HG03066 (cell line): ENCODE measurements around the gene SPOCK2.
A peak's percentile ranks its signal among the peaks of the same experiment; 100 is the strongest.
"Not testable (repeated sequence)": the region's sequence is repeated elsewhere in the genome, so short reads cannot be mapped to it uniquely, and the experiment has no call there.

ENCODE experiments used
- ATAC-seq: cut with Tn5 transposase; IDR thresholded peaks from one replicate; pipeline ENCODE4 v1.9.1; 2021; ENCODE audit warnings: low read depth; ENCODE audit not compliant: unreplicated experiment

SPOCK2 gene, protein sequence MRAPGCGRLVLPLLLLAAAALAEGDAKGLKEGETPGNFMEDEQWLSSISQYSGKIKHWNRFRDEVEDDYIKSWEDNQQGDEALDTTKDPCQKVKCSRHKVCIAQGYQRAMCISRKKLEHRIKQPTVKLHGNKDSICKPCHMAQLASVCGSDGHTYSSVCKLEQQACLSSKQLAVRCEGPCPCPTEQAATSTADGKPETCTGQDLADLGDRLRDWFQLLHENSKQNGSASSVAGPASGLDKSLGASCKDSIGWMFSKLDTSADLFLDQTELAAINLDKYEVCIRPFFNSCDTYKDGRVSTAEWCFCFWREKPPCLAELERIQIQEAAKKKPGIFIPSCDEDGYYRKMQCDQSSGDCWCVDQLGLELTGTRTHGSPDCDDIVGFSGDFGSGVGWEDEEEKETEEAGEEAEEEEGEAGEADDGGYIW

DNA sequence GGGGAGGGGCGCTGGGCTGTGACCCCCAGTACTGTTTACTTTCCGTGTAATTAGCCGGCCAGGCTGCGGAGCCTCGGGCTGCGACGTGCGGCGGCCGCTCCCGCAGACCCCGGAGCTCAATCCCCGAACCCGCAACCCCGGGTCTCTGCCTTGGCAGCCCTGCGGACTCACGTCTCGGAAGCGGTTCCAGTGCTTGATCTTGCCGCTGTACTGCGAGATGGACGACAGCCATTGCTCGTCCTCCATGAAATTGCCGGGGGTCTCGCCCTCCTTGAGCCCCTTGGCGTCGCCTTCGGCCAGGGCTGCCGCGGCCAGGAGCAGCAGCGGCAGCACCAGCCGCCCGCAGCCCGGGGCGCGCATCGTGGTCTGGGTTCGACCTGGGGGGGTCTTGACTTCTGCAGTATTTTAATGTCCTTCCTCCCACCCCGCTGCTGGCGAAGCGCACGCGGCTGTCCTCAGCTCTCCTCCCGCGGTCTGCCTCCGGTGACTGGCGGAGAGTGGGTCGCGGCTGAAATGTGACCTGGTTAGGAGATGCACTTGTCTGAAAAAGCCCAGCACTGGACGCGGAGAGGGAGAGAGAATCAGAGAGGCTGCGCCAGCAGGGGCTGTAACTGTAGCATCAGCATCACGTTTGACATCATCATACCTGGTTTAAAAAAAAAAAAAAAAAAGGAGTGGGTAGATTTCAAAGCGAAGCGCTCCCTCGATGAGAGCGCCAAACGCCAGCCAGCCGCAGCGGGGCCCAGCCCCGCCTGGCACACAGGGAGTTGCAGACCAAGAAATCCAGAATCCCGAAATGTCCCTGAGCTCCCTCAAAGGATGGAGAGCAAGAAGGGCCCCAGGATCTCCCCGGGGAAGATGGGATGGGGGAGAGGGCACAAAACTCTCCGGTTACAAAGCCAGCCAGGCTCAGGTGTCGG is at the start of gene SPOCK2:
Gene SPOCK2, minus strand, starts transcription at position 583 of the 920 bp plus-strand sequence. Its CDS starts 223 bp downstream, at position 360.
- ATAC-seq = no peak

DNA sequence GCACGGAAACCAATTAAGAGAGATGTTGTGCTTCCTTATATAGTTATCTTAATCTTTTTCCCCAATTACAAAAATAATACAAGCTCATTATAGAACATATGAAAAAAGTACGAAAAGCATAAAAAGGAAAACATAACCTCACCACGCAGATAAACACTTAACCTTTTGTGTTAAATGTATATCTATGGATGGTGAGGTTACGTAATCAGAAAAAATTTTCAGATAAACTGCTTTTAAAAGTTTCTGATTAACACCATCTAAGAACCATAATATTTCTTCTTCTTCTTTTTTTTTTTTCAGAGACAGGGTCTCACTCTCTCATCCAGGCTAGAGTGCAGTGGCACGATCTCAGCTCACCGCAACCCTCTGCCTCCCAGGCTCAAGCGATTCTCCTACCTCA is 49.2 kb upstream of the SPOCK2 start:
- no peak for ATAC-seq

DNA sequence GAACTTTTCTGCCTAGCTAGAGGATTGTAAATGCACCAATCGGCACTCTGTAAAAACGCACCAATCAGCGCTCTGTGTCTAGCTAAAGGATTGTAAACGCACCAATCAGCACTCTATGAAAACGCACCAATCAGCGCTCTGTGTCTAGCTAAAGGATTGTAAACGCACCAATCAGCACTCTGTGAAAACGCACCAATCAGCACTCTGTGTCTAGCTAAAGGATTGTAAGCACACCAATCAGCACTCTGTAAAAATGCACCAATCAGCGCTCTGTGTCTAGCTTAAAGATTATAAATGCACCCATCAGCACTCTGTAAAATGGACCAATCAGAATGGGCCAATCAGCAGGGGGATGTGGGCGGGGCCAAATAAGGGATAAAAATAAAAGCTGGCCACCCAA is 47.9 kb upstream of the SPOCK2 start:
- ATAC-seq = not testable (repeated sequence)

DNA sequence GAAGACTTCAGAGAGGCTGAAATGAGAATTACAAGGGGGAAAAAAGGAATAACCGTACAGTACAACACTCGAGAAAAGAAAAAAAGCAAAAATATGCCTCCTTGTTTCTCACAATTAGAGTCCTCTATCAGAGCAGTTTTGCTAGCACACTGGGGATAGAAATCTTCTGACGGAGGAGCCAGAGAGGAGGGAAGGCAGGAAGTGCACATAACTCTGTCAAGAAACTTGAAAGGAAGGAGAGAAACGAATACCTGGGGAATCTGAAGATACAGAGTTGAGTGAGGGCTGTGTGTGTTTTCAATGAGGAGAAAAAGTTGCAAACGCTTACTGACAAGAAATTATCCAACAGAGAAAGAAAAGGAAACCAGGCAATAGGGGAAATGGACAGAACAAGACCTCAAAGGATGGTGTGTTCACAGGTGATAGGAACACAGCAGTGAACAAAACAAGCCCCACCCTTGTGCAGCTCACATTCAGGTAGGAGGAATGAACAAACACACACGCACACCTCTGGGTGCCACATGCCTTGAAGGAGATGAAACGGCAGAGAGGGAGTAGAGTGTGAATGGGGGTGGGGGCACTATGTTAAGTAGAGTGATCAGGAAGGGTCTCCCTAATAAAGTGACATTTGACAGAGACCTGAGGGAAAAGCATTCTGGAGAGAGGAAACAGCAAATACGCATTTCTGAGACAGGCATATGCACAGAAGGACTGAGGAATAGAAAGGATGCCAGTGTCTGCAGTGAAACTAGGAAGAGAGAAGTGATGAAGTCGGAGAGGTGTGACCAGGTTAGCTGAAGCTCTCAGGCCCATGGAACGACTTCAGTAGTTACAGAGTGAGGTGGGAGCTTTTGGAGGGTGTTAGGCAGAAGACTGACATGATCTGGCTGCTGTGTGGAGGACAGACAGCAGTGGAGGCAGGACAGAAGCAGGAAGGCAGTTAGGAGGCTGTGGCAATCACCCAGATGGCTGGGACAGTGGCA is 46.7 kb upstream of the SPOCK2 start:
- no peak for ATAC-seq

DNA sequence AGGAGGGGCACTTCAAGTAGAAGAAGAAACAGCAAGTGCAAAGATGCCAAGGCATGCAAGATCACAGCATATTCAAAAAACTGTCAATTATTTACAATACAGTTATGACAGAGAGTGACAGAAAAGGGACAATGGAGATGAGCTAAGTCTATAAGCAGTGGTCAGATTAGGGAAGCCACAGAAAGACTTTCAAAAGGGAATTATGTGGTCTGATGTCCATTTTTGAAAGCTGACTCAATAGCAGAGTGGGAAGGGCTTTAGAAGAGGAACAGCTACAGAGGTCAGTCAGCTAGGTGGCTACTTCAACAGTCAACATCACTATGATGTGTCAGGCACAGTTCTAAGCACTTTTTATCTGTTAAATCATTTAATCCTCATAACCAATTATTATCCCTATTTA is 45.2 kb upstream of the SPOCK2 start:
- ATAC-seq = peak; percentile 87

DNA sequence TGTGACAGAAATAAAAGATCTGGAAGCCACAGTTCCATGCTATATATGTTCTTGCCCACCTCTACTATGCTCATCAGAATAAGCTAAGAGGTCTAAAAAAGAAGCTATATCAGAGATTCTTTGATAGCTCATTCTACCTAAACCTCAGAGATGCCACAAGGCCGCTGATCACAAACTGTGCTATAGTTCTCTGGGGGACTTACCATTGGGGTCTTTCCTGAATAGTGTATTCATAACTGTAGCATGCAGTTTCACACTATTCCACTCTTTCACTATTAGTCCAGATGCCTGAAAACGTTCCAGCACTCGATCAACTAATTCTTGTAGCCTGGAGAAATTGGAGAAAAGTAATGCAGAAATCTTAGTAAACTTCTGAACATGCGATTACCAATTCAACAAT is 44.5 kb upstream of the SPOCK2 start:
- no peak for ATAC-seq

DNA sequence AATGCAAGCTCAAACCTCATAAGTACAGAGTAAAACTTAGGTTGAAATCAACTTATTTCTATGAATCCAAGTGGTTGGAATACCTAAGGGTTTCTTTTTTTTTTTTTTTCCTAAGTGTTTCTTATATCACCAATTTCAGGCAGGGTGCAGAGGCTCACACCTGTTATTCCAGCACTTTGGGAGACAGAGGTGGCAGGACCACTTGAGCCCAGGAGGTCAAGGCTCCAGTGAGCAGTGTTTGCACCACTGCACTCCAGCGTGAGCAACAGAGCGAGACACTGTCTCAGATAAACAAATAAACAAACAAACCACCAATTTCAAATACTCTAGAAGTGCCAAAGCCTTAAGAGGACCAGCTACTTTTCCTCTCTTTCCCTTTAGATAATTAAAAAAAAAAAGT is 39.2 kb upstream of the SPOCK2 start:
- no peak for ATAC-seq

DNA sequence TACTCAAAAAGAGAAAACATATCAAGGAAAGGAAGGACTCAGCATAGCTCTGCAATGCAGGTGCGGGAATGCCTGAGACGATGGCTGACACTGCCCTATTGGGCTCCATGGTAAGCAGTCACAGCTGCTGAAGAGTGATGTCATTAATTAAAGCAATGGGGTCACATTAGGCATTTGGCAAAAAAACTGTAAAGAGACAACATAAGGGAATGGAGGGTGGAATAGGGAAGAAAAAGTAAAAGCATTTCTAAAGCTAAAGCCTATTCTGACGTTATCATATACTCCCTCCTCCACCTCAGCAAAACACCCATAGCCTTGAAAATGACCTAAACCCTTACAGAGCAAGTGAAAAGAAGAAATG is 38.5 kb upstream of the SPOCK2 start:
- ATAC-seq = no peak

DNA sequence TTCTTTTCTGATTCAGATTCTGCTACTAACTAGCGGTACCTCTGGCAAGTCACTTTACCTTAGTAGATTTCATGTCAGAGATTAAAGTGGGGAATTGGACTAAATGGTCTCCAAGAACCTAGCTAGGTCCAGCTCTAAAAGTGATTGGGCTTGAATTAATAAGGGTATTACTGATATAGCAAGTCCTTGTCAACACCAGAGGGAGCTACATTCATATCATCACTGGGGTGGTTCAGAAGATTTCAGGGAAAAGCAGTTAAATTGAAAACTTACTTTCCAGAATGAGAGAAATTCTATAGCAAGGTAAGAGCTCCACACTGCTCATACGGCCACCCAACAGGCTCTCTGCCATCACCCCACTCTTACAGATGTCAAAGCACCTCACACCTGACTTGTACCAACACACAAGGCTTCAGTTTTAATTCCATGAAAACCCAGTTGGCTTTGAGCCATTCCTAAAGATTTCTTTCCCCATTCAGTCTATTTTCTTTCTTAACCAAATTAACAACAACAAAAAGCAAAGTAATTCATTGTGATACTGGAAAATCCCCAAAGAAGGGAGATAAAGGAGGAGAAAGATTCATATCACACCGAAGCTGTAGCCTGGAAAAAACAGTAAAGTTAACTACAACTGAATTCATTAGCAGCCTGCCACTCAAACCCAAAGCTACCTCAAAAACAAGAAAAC is 38.0 kb upstream of the SPOCK2 start:
- ATAC-seq = no peak

DNA sequence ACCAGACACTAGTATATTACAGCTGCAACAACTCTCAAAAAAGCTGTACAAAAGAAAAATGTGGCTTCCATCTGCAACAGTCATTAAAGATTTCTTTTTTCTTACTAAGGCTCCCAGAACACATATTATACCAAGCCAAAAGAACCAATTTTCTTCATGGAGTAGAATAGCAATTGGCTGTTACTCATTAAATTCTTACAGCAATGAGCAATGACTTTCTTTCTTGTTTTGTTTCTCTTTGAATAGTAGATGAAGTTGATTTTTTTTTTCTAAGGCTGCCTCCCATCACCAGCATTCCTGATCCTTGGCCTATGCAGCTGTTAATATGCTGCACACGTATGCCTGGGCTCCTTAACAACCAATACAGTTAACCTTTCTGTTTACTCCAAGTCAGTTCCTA is 36.6 kb upstream of the SPOCK2 start:
- no peak for ATAC-seq

DNA sequence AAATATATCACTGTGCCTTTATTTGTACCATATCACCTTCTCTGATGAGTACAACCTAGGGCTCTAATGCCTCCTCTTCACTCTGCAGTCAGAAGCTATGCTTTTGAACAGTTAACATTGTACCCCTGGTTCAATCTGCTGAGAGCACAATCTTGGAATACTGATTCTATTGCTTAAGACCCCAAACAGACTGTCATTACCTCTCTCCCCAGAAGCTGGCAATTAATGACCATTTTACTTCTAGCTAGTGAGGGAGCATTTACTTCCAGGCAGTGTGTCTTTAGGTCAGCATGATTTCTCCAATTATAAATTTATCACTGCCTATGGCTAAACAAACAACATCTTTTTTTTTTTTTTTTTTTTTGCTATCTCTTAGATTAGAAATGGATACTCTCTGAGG is 36.0 kb upstream of the SPOCK2 start:
- no peak for ATAC-seq

DNA sequence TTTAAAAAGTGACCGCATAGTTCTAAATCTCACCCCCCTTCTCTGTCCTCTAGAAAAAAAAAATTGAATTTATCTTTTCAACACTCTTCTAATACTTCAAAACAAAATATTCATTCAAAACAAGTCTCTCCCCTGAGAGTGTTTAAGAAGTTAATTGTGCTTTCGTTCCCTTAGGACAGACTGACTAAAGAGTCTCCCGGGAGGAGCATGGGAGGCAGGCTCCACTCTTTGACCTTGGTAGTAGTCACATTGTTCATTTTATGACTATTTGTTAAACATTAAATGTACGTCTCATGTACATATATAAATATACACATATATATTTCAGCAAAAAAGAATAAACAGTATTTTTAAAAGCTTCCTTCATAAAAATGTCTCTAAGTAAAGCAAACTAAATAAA is 35.3 kb upstream of the SPOCK2 start:
- no peak for ATAC-seq

DNA sequence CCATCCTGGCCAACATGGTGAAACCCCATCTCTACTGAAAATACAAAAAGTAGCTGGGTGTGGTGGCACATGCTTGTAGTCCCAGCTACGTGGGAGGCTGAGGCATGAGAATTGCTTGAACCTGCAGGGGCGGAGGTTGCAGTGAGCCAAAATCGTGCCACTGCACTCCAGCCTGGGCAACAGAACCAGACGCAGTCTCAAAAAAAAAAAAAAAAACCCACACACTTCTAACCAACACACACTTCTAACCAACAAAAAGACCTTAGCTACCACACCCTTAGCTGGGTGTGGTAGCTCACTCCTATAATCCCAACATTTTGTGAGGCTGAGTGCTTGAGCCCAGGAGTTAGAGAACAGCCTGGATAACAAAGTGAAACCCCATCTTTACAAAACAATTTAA is 33.9 kb upstream of the SPOCK2 start:
- ATAC-seq = no peak

DNA sequence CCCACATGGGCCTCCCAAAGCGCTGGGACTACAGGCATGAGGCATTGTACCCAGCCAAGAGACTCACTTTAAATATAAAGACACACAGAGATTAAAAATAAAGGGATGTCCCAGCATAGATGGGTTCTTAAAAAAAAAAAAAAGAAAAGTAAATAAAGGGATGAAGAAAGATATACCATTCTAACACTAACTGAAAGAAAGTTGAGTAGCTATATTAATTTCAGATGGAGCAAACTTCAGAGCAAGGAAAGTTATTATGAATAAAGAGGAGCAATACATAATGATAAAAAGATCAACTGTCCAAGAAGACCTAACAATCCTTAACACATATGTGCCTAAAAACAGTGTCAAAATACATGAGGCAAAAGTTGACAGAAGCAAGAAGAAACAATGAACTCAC is 33.0 kb upstream of the SPOCK2 start:
- no peak for ATAC-seq

DNA sequence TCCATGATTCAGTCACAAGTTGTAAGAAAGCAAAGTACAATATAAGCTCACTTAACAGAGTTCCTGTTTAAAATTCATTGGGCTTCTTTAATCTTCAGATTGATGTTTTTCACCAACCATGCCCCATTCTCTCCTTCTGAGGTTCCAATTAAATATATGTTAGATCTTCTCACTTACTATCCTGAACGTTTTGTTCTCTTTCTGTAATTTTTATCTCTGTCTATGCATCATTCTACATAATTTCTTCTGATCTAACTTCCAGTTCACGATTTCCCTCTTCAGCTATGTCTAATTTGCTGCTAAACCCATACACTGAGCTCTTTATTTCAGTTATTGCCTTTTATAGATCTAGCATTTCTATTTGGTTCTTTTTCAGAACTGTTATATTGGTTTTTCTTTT is 28.0 kb upstream of the SPOCK2 start:
- no peak for ATAC-seq

DNA sequence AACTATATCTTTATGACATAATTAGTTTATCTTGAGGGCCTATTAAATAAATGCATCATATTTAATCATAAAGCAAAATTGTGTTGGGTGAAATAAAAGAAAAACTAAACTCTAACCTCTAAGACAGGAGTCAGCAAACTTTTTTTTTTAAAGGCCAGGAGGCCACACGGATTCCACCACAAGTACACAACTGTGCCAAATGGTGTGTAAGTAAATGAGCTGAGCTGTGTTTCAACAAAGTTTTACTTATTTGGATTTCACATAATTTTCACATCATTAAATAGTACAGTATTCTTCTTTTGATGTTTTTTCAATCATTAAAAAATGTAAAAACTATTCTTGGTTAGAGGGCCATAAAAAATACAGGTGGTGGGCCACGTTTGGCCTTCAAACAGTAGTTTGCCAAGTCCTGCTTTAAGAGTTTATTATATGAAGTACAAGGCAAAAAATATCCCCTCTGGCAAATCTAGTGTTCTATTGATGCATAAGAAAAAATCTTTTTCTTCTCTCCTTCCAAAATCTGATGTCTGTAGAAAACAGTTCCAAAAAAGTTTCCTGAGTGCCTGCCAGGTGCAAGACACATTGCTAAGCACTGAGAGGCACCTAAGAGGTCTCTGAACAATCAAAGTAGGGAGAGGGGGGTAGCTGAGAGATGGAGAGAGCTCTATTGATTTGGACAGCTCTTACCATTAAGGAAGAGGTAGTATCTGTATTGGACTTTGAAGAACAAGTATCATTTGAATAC is 26.5 kb upstream of the SPOCK2 start:
- ATAC-seq = no peak

DNA sequence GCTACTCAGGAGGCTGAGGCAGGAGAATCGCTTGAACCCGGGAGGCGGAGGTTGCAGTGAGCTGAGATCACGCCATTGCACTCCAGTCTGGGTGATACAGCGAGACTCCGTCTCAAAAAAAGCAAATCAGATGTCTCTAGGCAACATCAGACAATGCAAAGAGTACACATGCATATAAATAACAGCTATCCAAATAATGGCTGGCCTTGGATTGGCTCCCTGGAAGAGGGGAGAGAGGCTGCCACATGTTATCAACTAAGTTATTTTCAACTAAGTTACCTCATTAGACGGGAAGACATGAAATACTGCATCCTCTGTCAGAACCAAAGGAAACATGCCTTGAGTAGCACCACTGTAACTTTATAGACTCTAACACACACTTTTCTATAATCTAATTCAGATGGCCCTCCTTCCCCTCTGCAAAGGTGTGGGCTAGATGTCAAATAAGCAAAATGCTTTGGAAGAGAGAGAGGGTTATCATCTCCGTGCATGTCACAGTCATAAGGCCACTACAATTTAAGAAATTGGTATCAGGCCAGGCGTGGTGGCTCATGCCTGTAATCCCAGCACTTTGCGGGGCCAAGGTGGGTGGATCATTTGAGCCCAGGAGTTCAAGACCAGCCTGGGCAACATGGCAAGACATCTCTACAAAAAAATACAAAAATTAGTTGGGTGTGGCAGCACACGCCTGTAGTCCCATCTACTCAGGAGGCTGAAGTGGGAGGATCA is 22.5 kb upstream of the SPOCK2 start:
- ATAC-seq = no peak

DNA sequence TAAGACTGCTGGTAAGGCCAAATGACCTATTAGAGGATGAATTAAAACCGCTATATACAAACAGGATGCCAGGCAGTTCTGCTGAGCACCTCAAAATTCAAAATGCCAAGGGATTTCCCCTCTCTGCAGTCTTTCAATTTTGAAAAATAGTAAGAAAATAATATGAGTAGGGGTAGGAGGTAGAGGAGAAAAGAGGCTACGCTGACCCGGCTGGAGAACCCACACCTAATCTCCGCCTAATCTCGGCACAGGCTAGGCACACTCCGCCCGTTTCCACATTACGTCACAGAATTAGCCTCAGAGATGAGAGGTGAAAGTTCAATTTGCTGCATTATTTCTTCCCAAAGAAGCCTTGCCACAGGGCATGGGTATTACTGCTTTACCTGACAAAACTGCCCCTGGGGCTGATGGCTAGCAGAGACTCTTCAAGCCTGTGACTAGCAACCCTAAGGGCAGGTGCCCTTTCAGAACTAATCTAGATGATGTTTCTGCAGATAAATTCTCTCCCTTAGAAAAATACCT is 21.3 kb upstream of the SPOCK2 start:
- no peak for ATAC-seq
